Measurements from ENCODE around the gene UNC13A. TPM values are rescaled to one million over a fixed set of nuclear protein-coding genes. Genes with fewer than 3 reads are reported as not detected.

The UNC13A gene
- total RNA-seq, 1 donor from 2014 or later, result 3.9 TPM

DNA sequence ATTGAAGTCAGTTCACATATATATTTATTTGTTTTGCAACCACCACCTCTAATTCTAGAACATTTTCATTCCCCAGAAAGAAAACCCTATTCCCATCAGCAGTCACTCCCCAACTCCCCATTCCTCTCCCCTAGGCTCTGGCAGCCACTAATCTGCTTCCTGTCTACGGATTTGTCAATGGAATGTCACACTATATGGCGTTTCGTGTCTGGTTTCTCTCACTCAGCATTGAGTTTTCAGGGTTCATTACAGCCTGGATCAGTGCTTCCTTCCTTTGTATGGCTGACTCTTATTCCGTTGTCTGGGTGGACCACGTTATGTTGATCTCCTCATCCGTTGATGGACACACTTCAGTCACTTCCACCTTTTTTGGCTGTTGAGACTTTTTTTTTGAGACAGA, 123.4 kb downstream of the UNC13A start:
- H3K4me3 Mint-ChIP-seq (ENCODE audit: low read depth), result no peak overlapping the region
- DNase-seq (ENCODE audit: low spot score, unreplicated experiment), result no peak
- H3K4me1 Mint-ChIP-seq (ENCODE audit: low read depth), result no peaks in the 10 kb centered on the region
- TF ChIP-seq CTCF (IDR thresholded peaks at IDR 0.05; ENCODE audit: unreplicated experiment), result no peak
- H3K9me3 Mint-ChIP-seq (ENCODE audit: low read depth), result no peaks in the 10 kb centered on the region
- H3K36me3 Mint-ChIP-seq (ENCODE audit: insufficient read depth), result peaks cover 16% of the 10 kb centered on the region
- no peak overlapping the region for H3K27ac Mint-ChIP-seq
- no peaks in the 10 kb centered on the region for H3K27me3 Mint-ChIP-seq

GRCh38 chr19:17562561-17562960, 125.6 kb downstream of the UNC13A start:
- peaks cover 13% of the 10 kb centered on the region for H3K36me3 Mint-ChIP-seq (ENCODE audit: insufficient read depth)
- DNase-seq (ENCODE audit: low spot score, unreplicated experiment), result no peak
- H3K27ac Mint-ChIP-seq, result no peak overlapping the region
- TF ChIP-seq CTCF (IDR thresholded peaks at IDR 0.05; ENCODE audit: unreplicated experiment), result no peak
- no peaks in the 10 kb centered on the region for H3K4me1 Mint-ChIP-seq (ENCODE audit: low read depth)
- no peaks in the 10 kb centered on the region for H3K27me3 Mint-ChIP-seq
- no peaks in the 10 kb centered on the region for H3K9me3 Mint-ChIP-seq (ENCODE audit: low read depth)
- no peak overlapping the region for H3K4me3 Mint-ChIP-seq (ENCODE audit: low read depth)

DNA sequence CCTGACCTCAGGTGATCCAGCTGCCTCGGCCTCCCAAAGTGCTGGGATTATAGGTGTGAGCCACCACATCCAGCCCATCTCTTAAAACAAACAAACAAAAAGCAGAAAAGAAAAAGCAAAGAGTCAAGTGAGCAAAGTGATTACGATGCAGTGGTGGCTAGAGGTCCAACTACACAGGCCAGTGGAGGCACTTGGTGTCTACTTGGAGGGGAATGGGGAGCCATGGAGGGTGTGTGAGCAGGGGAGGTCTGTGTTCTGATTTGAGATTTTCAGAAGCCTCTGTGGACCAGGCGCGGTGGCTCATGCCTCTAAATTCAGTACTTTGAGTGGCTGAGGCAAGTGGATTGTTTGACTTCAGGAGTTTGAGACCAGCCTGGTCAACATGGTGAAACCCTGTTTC, 126.1 kb downstream of the UNC13A start:
- H3K36me3 Mint-ChIP-seq (ENCODE audit: insufficient read depth), result peaks cover 13% of the 10 kb centered on the region
- H3K27me3 Mint-ChIP-seq, result no peaks in the 10 kb centered on the region
- H3K4me1 Mint-ChIP-seq (ENCODE audit: low read depth), result no peaks in the 10 kb centered on the region
- H3K4me3 Mint-ChIP-seq (ENCODE audit: low read depth), result no peak overlapping the region
- no peak overlapping the region for H3K27ac Mint-ChIP-seq
- no peak for DNase-seq (ENCODE audit: low spot score, unreplicated experiment)
- TF ChIP-seq CTCF (IDR thresholded peaks at IDR 0.05; ENCODE audit: unreplicated experiment), result no peak
- no peaks in the 10 kb centered on the region for H3K9me3 Mint-ChIP-seq (ENCODE audit: low read depth)

- no peak overlapping the region for H3K4me3 Mint-ChIP-seq (ENCODE audit: low read depth)
- no peak overlapping the region for H3K27ac Mint-ChIP-seq
- DNase-seq (ENCODE audit: low spot score, unreplicated experiment), result no peak
- H3K9me3 Mint-ChIP-seq (ENCODE audit: low read depth), result no peaks in the 10 kb centered on the region
- TF ChIP-seq CTCF (IDR thresholded peaks at IDR 0.05; ENCODE audit: unreplicated experiment), result no peak
- H3K4me1 Mint-ChIP-seq (ENCODE audit: low read depth), result no peaks in the 10 kb centered on the region
- H3K36me3 Mint-ChIP-seq (ENCODE audit: insufficient read depth), result peaks cover 13% of the 10 kb centered on the region
- H3K27me3 Mint-ChIP-seq, result no peaks in the 10 kb centered on the region
These were observed 128.0 kb downstream of the UNC13A start for GRCh38 chr19:17560205-17560595.

DNA sequence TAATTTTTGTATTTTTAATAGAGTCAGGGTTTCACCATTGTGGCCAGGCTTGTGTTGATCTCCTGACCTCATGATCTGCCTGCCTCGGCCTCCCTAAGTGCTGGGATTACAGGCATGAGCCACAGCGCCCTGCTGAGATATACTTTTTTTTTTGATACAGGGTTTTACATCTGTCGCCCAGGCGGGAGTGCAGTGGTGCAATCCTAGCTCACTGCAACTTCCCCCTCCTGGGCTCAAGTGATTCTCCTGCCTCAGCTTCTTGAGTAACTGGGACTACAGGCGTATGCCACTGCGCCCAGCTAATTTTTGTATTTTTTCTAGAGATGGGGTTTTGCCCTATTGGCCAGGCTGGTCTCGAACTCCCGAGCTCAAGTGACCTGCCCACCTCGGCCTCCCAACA, 130.7 kb downstream of the UNC13A start:
- no peak for TF ChIP-seq CTCF (IDR thresholded peaks at IDR 0.05; ENCODE audit: unreplicated experiment)
- Mint-ChIP-seq H3K4me3 (ENCODE audit: low read depth) (peak overlapping the region; percentile 24), H3K4me1 (ENCODE audit: low read depth) (no peaks in the 10 kb centered on the region), H3K27me3 (no peaks in the 10 kb centered on the region), H3K9me3 (ENCODE audit: low read depth) (no peaks in the 10 kb centered on the region), H3K27ac (no peak overlapping the region), H3K36me3 (ENCODE audit: insufficient read depth) (peaks cover 11% of the 10 kb centered on the region)
- no peak for DNase-seq (ENCODE audit: low spot score, unreplicated experiment)
